ACC112 (cell line): ENCODE results near the gene ADAMTS12.

ENCODE experiments used
- H2AFZ ChIP-seq: fragments of 200-600 bp; sonication (generic); one replicate; pipeline ENCODE4 v1.6.0; 2017; ENCODE audit warnings: antibody characterized with exemption, low read length; ENCODE audit not compliant: unreplicated experiment
- H3K27ac ChIP-seq: fragments of 200-600 bp; sonication (generic); 2 replicates; pipeline ENCODE4 v1.5.1; 2014; ENCODE audit warnings: low read depth, mild to moderate bottlenecking, antibody characterized with exemption, low read length, moderate library complexity
- H3K27me3 ChIP-seq: fragments of 200-600 bp; sonication (generic); 2 replicates; pipeline ENCODE4 v1.6.1; 2014; ENCODE audit warnings: mild to moderate bottlenecking, antibody characterized with exemption, low read length, moderate library complexity, mixed read lengths; ENCODE audit not compliant: insufficient read depth
- H3K36me3 ChIP-seq: fragments of 200-600 bp; sonication (generic); 2 replicates; pipeline ENCODE4 v1.6.1; 2016; ENCODE audit warnings: mild to moderate bottlenecking, antibody characterized with exemption, low read length, moderate library complexity, mixed read lengths; ENCODE audit not compliant: insufficient read depth
- H3K4me1 ChIP-seq: fragments of 200-600 bp; sonication (generic); one replicate; pipeline ENCODE4 v1.6.1; 2016; ENCODE audit warnings: low read length, mixed read lengths; ENCODE audit not compliant: insufficient read depth, unreplicated experiment, control insufficient read depth
- H3K4me3 ChIP-seq: fragments of 200-600 bp; sonication (generic); 2 replicates; pipeline ENCODE4 v1.5.1; 2014; ENCODE audit warnings: mild to moderate bottlenecking, low read depth, low read length
- H3K79me2 ChIP-seq: fragments of 200-600 bp; sonication (generic); one replicate; pipeline ENCODE4 v1.6.0; 2016; ENCODE audit warnings: low read length; ENCODE audit not compliant: control insufficient read depth, unreplicated experiment, insufficient read depth

The ADAMTS12 gene, protein sequence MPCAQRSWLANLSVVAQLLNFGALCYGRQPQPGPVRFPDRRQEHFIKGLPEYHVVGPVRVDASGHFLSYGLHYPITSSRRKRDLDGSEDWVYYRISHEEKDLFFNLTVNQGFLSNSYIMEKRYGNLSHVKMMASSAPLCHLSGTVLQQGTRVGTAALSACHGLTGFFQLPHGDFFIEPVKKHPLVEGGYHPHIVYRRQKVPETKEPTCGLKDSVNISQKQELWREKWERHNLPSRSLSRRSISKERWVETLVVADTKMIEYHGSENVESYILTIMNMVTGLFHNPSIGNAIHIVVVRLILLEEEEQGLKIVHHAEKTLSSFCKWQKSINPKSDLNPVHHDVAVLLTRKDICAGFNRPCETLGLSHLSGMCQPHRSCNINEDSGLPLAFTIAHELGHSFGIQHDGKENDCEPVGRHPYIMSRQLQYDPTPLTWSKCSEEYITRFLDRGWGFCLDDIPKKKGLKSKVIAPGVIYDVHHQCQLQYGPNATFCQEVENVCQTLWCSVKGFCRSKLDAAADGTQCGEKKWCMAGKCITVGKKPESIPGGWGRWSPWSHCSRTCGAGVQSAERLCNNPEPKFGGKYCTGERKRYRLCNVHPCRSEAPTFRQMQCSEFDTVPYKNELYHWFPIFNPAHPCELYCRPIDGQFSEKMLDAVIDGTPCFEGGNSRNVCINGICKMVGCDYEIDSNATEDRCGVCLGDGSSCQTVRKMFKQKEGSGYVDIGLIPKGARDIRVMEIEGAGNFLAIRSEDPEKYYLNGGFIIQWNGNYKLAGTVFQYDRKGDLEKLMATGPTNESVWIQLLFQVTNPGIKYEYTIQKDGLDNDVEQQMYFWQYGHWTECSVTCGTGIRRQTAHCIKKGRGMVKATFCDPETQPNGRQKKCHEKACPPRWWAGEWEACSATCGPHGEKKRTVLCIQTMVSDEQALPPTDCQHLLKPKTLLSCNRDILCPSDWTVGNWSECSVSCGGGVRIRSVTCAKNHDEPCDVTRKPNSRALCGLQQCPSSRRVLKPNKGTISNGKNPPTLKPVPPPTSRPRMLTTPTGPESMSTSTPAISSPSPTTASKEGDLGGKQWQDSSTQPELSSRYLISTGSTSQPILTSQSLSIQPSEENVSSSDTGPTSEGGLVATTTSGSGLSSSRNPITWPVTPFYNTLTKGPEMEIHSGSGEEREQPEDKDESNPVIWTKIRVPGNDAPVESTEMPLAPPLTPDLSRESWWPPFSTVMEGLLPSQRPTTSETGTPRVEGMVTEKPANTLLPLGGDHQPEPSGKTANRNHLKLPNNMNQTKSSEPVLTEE (N-terminal part only)

DNA sequence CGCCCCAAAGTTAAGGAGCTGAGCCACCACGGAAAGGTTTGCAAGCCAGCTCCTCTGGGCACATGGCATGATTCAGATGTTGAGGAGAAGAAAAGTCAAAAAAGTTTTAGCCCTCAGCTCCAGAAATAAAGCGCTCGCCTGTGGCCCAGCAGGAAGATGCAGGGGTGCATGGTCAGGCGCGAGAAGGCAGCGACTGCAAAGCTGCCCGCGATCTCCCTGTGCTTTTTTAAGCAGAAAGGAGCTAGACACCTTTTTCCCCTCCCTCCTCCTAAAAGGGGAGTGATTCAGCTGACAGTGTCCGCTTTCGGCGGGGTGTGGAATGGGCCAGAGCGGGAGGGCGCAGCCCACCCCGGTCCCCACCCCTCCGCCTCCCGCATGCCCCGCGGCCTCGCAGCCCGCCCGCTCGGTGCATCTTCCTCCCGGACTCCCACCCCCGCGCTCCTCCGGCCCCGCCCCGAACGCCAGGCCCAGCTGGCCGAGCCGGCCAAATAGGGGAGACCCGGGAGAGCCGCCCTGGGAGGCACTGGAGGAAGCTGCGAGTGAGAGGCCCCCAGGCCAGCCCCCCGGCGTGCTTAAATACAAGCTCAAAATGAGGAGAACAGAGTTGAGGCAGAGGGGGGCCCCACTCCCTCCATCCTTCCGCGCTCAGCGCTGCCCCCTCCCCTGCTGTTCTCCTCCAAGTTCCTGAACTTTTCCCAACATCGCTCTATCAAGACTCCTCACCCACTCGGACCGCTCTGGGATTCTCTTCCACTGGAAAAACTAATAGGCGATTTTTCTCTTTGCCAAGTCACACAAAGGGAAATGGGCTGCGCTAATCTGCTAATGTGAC, at the start of gene ADAMTS12:
ADAMTS12 (minus strand) TSS at position 203 of the 832 bp plus-strand sequence; CDS start at position 69, 134 bp downstream.
- H3K36me3 ChIP-seq, result no peaks in the 10 kb centered on the region
- H2AFZ ChIP-seq, result peak within 1 kb of the TSS; percentile 24
- H3K27me3 ChIP-seq, result no peaks in the 10 kb centered on the region
- H3K79me2 ChIP-seq, result peaks cover 42% of the 10 kb centered on the region
- peak within 1 kb of the TSS; percentile 58 for H3K27ac ChIP-seq
- H3K4me1 ChIP-seq, result peaks cover 35% of the 10 kb centered on the region
- H3K4me3 ChIP-seq, result peak within 1 kb of the TSS; percentile 81

DNA sequence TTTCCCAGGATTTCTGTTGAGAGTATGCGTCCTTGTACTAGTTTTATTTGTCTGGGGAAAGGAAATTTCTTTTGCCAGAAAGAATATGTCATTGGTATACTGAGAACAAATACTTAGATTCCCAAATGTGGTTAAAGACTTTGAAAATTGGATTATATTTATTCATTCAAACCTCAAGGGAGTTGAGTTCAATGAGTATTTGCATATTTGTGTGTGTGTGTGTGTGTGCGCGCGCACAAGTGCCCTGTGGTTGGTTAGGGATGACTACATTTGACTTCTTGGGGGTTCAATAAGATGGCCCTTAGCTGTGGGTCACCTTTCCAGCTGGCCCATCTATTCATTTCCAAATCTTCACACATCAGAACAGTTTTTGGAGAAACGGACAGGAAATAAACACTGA, 49.3 kb upstream of the ADAMTS12 start:
- Histone ChIP-seq H3K27me3 (peaks cover 91% of the 10 kb centered on the region), H2AFZ (no peak overlapping the region), H3K79me2 (no peaks in the 10 kb centered on the region), H3K4me1 (peaks cover 5% of the 10 kb centered on the region), H3K4me3 (no peak overlapping the region), H3K27ac (no peak overlapping the region), H3K36me3 (no peaks in the 10 kb centered on the region)

DNA sequence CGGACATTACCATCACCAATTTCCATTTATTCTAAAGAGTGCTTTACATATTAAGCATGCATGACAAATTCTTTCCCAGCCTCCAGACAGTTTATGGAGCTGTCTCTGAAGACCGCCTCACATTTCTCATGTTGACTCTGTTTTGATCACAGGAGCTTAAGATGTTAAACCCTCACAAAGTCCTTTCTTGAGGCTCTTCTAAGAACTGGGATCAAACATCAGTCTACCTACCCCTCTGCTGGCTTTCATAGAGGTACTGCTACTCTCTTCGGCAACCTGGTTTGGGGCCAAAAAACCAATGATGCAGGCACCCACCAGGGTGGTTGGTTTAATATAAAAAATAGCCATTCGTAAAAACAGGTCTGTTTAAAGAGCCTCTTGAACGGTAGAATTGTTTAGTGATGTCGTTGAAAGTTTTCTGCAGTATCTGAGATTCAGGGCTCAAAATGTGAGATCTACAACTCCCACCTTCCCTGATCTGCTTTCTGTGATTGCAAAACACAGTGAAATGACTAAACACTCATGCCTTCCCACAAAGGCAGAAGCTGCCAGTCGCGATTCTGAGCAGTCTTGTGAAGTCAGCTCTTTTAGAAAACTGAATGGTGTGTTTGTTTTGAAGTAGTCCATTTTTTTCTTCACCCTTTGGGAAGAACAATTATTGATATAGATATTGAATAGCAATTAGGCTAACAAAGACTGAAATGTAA, 47.9 kb upstream of the ADAMTS12 start:
- H3K4me3 ChIP-seq, result no peak overlapping the region
- peaks cover 84% of the 10 kb centered on the region for H3K27me3 ChIP-seq
- H3K79me2 ChIP-seq, result no peaks in the 10 kb centered on the region
- H2AFZ ChIP-seq, result no peak overlapping the region
- no peak overlapping the region for H3K27ac ChIP-seq
- H3K36me3 ChIP-seq, result no peaks in the 10 kb centered on the region
- H3K4me1 ChIP-seq, result peaks cover 5% of the 10 kb centered on the region

DNA sequence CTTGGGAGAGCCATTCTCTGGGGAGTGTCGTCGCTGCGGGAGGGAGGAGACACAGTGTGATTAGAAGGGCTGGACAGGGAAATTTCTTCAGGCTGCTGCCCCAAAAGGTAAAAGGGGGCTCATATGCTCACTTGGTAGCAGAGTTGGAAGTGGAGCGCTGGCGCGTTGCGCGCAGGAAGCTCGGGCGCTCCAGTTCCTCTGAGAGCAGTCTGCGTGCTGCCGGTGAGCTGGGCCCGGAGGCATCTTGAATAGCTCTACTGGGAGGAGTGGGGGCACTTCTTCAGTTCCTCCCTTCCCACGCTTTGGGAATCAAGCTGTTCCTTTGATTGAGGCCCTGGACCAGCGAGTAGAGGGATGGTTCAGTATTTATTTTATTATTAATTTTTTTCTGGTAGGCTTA, 47.1 kb upstream of the ADAMTS12 start:
- Histone ChIP-seq H3K27me3 (peaks cover 78% of the 10 kb centered on the region), H3K36me3 (no peaks in the 10 kb centered on the region), H3K27ac (no peak overlapping the region), H3K79me2 (no peaks in the 10 kb centered on the region), H3K4me3 (peak overlapping the region; percentile 12; the same call in 1 of the 2 replicates), H3K4me1 (peaks cover 11% of the 10 kb centered on the region), H2AFZ (no peak overlapping the region)

DNA sequence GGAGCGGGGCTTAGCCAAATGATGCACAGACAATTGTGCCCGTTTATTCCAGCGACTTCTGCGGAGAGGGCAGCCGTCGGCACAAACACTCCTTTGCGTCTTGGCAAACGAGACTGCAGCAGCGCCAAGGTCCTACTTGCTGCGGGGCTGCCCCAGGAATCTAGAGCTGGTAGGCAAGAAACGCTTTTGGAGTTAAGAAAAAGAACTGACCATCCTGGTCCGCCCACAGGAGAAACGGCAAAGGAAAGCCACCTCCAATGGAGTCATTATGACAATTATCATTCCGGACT, 46.7 kb upstream of the ADAMTS12 start:
- Histone ChIP-seq H3K27ac (no peak overlapping the region), H3K79me2 (no peaks in the 10 kb centered on the region), H3K27me3 (peaks cover 74% of the 10 kb centered on the region), H2AFZ (no peak overlapping the region), H3K36me3 (no peaks in the 10 kb centered on the region), H3K4me3 (peak overlapping the region; percentile 12; the same call in 1 of the 2 replicates), H3K4me1 (peaks cover 14% of the 10 kb centered on the region)

DNA sequence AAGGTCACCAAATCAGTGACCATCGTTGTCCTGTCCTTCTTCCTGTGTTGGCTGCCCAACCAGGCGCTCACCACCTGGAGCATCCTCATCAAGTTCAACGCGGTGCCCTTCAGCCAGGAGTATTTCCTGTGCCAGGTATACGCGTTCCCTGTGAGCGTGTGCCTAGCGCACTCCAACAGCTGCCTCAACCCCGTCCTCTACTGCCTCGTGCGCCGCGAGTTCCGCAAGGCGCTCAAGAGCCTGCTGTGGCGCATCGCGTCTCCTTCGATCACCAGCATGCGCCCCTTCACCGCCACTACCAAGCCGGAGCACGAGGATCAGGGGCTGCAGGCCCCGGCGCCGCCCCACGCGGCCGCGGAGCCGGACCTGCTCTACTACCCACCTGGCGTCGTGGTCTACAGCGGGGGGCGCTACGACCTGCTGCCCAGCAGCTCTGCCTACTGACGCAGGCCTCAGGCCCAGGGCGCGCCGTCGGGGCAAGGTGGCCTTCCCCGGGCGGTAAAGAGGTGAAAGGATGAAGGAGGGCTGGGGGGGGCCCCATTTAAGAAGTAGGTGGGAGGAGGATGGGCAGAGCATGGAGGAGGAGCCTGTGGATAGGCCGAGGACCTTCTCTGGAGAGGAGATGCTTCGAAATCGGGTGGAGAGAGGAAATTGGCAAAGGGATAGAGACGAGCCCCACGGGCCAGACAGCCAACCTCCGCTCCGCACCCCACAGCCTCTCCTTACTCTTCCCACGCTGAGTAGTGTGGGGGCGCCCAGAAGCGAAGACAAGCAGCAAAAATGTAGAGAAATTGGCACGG, 46.1 kb upstream of the ADAMTS12 start:
- H3K27me3 ChIP-seq, result peaks cover 69% of the 10 kb centered on the region

DNA sequence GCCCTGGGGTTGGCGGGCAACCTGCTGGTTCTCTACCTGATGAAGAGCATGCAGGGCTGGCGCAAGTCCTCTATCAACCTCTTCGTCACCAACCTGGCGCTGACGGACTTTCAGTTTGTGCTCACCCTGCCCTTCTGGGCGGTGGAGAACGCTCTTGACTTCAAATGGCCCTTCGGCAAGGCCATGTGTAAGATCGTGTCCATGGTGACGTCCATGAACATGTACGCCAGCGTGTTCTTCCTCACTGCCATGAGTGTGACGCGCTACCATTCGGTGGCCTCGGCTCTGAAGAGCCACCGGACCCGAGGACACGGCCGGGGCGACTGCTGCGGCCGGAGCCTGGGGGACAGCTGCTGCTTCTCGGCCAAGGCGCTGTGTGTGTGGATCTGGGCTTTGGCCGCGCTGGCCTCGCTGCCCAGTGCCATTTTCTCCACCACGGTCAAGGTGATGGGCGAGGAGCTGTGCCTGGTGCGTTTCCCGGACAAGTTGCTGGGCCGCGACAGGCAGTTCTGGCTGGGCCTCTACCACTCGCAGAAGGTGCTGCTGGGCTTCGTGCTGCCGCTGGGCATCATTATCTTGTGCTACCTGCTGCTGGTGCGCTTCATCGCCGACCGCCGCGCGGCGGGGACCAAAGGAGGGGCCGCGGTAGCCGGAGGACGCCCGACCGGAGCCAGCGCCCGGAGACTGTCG, 45.4 kb upstream of the ADAMTS12 start:
- no peaks in the 10 kb centered on the region for H3K79me2 ChIP-seq
- H2AFZ ChIP-seq, result no peak overlapping the region
- H3K27me3 ChIP-seq, result peaks cover 61% of the 10 kb centered on the region
- peak overlapping the region; percentile 77 for H3K4me3 ChIP-seq
- H3K4me1 ChIP-seq, result peaks cover 14% of the 10 kb centered on the region
- no peaks in the 10 kb centered on the region for H3K36me3 ChIP-seq
- H3K27ac ChIP-seq, result no peak overlapping the region

More for the DNA sequence above, 46.1 kb upstream of the ADAMTS12 start:
- no peaks in the 10 kb centered on the region for H3K36me3 ChIP-seq
- H3K79me2 ChIP-seq, result no peaks in the 10 kb centered on the region
- no peak overlapping the region for H2AFZ ChIP-seq
- H3K4me1 ChIP-seq, result peaks cover 14% of the 10 kb centered on the region
- no peak overlapping the region for H3K27ac ChIP-seq
- peak overlapping the region; percentile 12 for H3K4me3 ChIP-seq

DNA sequence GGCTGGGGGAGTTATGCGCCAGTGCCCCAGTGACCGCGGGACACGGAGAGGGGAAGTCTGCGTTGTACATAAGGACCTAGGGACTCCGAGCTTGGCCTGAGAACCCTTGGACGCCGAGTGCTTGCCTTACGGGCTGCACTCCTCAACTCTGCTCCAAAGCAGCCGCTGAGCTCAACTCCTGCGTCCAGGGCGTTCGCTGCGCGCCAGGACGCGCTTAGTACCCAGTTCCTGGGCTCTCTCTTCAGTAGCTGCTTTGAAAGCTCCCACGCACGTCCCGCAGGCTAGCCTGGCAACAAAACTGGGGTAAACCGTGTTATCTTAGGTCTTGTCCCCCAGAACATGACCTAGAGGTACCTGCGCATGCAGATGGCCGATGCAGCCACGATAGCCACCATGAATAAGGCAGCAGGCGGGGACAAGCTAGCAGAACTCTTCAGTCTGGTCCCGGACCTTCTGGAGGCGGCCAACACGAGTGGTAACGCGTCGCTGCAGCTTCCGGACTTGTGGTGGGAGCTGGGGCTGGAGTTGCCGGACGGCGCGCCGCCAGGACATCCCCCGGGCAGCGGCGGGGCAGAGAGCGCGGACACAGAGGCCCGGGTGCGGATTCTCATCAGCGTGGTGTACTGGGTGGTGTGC, 44.7 kb upstream of the ADAMTS12 start, which contains the start of gene RXFP3:
RXFP3 (plus strand) TSS at position 6 of the 636 bp plus-strand sequence; CDS start at position 361, 355 bp downstream.
- Histone ChIP-seq H3K36me3 (no peaks in the 10 kb centered on the region), H3K27ac (no peak within 1 kb of the TSS), H3K79me2 (no peaks in the 10 kb centered on the region), H3K4me1 (peaks cover 14% of the 10 kb centered on the region), H2AFZ (peak within 1 kb of the TSS; percentile 39), H3K27me3 (peaks cover 55% of the 10 kb centered on the region), H3K4me3 (peak within 1 kb of the TSS; percentile 77)
